HEK293T (cell line): ENCODE data around the gene OR51V1.

Source experiments
- BHLHE40 ChIP-seq: fragments of 450-650 bp; IDR thresholded peaks from 2 replicates; pipeline ENCODE4 v1.6.1; 2016; ENCODE audit warnings: mild to moderate bottlenecking, moderate library complexity, borderline replicate concordance
- ELF4 ChIP-seq: fragments of 450-650 bp; IDR thresholded peaks from 2 replicates; pipeline ENCODE4 v1.6.1; 2017; ENCODE audit warnings: antibody characterized with exemption
- FOXA1 ChIP-seq: fragments of 450-650 bp; IDR thresholded peaks from 2 replicates; pipeline ENCODE4 v1.6.1; 2016; ENCODE audit warnings: mild to moderate bottlenecking
- FOXM1 ChIP-seq: fragments of 450-650 bp; IDR thresholded peaks from 2 replicates; pipeline ENCODE4 v1.6.1; 2017; ENCODE audit warnings: mild to moderate bottlenecking, borderline replicate concordance
- L3MBTL2 ChIP-seq: fragments of 450-650 bp; conservative IDR thresholded peaks from 2 replicates; pipeline ENCODE4 v1.6.1; 2016; ENCODE audit warnings: mild to moderate bottlenecking
- PKNOX1 ChIP-seq: fragments of 450-650 bp; IDR thresholded peaks from 2 replicates; pipeline ENCODE4 v1.6.1; 2016
- SP1 ChIP-seq: fragments of 450-650 bp; IDR thresholded peaks from 2 replicates; pipeline ENCODE4 v1.6.1; 2017
- SUZ12 ChIP-seq: fragments of 450-650 bp; IDR thresholded peaks from 2 replicates; pipeline ENCODE4 v1.6.1; 2016; ENCODE audit warnings: mild to moderate bottlenecking

- TF ChIP-seq SP1 (no peak), PKNOX1 (no peak), BHLHE40 (no peak), FOXA1 (no peak), FOXM1 (no peak), L3MBTL2 (no peak), ELF4 (no peak), SUZ12 (no peak)
These were observed 42.7 kb upstream of the OR51V1 start for GRCh38 chr11:5242933-5243815.
